Ishikawa (cell line): ENCODE data around the gene RPL26.

Experiments
- EP300 ChIP-seq: IDR thresholded peaks from 2 replicates; pipeline ENCODE4 v1.6.1; 2012; ENCODE audit warnings: borderline replicate concordance
- RAD21 ChIP-seq: IDR thresholded peaks from 2 replicates; pipeline ENCODE4 v1.6.1; 2012; ENCODE audit warnings: low read depth
- TAF1 ChIP-seq: IDR thresholded peaks from 2 replicates; pipeline ENCODE4 v1.6.1; 2012; ENCODE audit warnings: low read depth, mild to moderate bottlenecking
- TCF12 ChIP-seq: IDR thresholded peaks from 2 replicates; pipeline ENCODE4 v1.6.1; 2012; ENCODE audit warnings: low read depth
- YY1 ChIP-seq: IDR thresholded peaks from 2 replicates; pipeline ENCODE4 v1.6.1; 2012; ENCODE audit warnings: low read depth
- TF ChIP-seq, protein P1 (sequence below): IDR thresholded peaks from 2 replicates; pipeline ENCODE4 v1.6.1; 2012
- TF ChIP-seq, protein P2 (sequence below): IDR thresholded peaks from 2 replicates; pipeline ENCODE4 v1.6.1; 2012
- TF ChIP-seq, protein P3 (sequence below): IDR thresholded peaks from 2 replicates; pipeline ENCODE4 v1.6.1; 2012; ENCODE audit warnings: low read depth, mild to moderate bottlenecking

DNA sequence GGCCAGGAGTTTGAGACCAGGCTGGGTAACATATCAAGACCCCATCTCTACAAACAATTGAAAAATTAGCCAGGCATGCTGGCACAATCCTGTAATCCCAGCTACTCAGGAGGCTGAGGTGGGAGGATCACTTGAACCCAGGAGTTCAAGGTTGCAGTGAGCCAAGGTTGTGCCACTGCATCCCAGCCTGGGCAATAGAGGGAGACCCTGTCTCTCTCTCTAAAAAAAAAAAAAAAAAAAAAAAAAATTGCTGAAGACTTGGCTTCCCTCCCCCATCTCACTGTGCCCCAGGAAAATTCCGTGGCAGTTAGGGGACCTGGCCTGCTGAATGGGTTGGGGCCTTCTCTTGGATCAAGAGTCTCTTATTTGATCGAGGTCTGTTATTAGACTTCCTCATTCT is 43.5 kb downstream of the RPL26 start, which contains the start of gene ODF4:
- TF ChIP-seq EP300 (no peak), TAF1 (no peak), TCF12 (no peak), YY1 (no peak), RAD21 (no peak)
- TF ChIP-seq, protein P1, sequence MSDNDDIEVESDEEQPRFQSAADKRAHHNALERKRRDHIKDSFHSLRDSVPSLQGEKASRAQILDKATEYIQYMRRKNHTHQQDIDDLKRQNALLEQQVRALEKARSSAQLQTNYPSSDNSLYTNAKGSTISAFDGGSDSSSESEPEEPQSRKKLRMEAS: no peak
- TF ChIP-seq, protein P2, sequence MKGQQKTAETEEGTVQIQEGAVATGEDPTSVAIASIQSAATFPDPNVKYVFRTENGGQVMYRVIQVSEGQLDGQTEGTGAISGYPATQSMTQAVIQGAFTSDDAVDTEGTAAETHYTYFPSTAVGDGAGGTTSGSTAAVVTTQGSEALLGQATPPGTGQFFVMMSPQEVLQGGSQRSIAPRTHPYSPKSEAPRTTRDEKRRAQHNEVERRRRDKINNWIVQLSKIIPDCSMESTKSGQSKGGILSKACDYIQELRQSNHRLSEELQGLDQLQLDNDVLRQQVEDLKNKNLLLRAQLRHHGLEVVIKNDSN: no peak
- TF ChIP-seq, protein P3, sequence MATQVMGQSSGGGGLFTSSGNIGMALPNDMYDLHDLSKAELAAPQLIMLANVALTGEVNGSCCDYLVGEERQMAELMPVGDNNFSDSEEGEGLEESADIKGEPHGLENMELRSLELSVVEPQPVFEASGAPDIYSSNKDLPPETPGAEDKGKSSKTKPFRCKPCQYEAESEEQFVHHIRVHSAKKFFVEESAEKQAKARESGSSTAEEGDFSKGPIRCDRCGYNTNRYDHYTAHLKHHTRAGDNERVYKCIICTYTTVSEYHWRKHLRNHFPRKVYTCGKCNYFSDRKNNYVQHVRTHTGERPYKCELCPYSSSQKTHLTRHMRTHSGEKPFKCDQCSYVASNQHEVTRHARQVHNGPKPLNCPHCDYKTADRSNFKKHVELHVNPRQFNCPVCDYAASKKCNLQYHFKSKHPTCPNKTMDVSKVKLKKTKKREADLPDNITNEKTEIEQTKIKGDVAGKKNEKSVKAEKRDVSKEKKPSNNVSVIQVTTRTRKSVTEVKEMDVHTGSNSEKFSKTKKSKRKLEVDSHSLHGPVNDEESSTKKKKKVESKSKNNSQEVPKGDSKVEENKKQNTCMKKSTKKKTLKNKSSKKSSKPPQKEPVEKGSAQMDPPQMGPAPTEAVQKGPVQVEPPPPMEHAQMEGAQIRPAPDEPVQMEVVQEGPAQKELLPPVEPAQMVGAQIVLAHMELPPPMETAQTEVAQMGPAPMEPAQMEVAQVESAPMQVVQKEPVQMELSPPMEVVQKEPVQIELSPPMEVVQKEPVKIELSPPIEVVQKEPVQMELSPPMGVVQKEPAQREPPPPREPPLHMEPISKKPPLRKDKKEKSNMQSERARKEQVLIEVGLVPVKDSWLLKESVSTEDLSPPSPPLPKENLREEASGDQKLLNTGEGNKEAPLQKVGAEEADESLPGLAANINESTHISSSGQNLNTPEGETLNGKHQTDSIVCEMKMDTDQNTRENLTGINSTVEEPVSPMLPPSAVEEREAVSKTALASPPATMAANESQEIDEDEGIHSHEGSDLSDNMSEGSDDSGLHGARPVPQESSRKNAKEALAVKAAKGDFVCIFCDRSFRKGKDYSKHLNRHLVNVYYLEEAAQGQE: no peak
